Right lobe of liver (tissue), 6 donors: ENCODE data around the gene GJB2. TPM values are rescaled to one million over a fixed set of nuclear protein-coding genes. Genes with fewer than 3 reads are reported as not detected.
A peak's percentile ranks its signal among the peaks of the same experiment; 100 is the strongest.

Experiments used
- ATAC-seq, 4 donors: fragments of 200-7000 bp; cut with Tn5 transposase; one replicate each; pipeline ENCODE4 v1.9.1; 2020; ENCODE audit warnings: mild to moderate bottlenecking in 4 of 4, moderate library complexity in 4 of 4
- DNase-seq, 3 donors: peaks; one replicate each; pipeline ENCODE4 v3.0.0-alpha.2; 2020
- H3K27ac ChIP-seq, 3 donors: fragments of 200-600 bp; one replicate each; pipeline ENCODE4 v1.8.0; 2022
- H3K27me3 ChIP-seq, 2 donors: fragments of 200-600 bp; one replicate each; pipeline ENCODE4 v1.8.0; 2022
- H3K36me3 ChIP-seq, 4 donors: fragments of 200-600 bp; sonication (generic) in 1 of 4; one replicate each; pipeline versions ENCODE4 v1.5.1 to v1.8.0; 2017 to 2022; ENCODE audit warnings: control low read depth in 1 of 4
- H3K4me1 ChIP-seq, 4 donors: fragments of 200-600 bp; sonication (generic) in 1 of 4; one replicate each; pipeline versions ENCODE4 v1.5.1 to v1.8.0; 2017 to 2022; ENCODE audit warnings: control low read depth in 1 of 4
- H3K4me3 ChIP-seq, 3 donors: fragments of 200-600 bp; one replicate each; pipeline ENCODE4 v1.8.0; 2022
- H3K9me3 ChIP-seq, 4 donors: fragments of 200-600 bp; sonication (generic) in 1 of 4; one replicate each; pipeline versions ENCODE4 v1.5.1 to v1.8.0; 2017 to 2022; ENCODE audit warnings: control low read depth in 1 of 4
- POLR2A ChIP-seq: fragments of 450-650 bp; IDR thresholded peaks from one replicate; pipeline ENCODE4 v1.6.1; 2017; ENCODE audit warnings: antibody characterized with exemption, mild to moderate bottlenecking
- WGBS: methylation state at CpG from one replicate; pipeline ENCODE4 v1.1.6; 2018; ENCODE audit warnings: low coverage, low lambda C conversion rate; ENCODE audit not compliant: insufficient coverage; ENCODE audit errors: missing lambda C conversion rate; 5-methylcytosine and 5-hydroxymethylcytosine counted together
- intact Hi-C, 2 donors: fragments of 100-400 bp; cut with DNase I; formaldehyde crosslinking; loops; one replicate each; pipeline versions ENCODE4 v1.11.2 to v1.14.1; 2022
- total RNA-seq, 6 experiments: library from RNA; depleted of rRNA in 2 of 6; stranded (reverse); fragments of >200 nt in 2 of 6; fragmentation: NEBNext Ultra II Directional in 3 of 6; extraction: Animal tissue kit (Norgen Biotek cat#: 25700) in 3 of 6; gene quantifications; one replicate each; pipeline versions ENCODE4 v1.1.0 to v1.2.4, GENCODE V29; 2016 to 2023
- TF ChIP-seq, protein P1 (sequence below), 4 donors: fragments of 200-600 bp in 3 of 4; fragments of 450-650 bp in 1 of 4; IDR thresholded peaks; one replicate each; pipeline versions ENCODE4 v1.5.1 to v1.8.0; 2016 to 2022; ENCODE audit warnings: antibody characterized with exemption in 4 of 4, mild to moderate bottlenecking in 2 of 4
- donor health status: DM: no; HTN: yes; CAD: no.
- donor health status: DM: no; HTN: no; CAD: no.
- donor health status: DM: no; HTN: no; CAD: no.
- donor health status: DM: no; HTN: yes; CAD: no.
- donor health status: DM: no; HTN: yes; CAD: no.

Gene GJB2
- total RNA-seq, 6 experiments from 2014 or later = 21.8 to 40.0 (median 30.0) TPM

DNA sequence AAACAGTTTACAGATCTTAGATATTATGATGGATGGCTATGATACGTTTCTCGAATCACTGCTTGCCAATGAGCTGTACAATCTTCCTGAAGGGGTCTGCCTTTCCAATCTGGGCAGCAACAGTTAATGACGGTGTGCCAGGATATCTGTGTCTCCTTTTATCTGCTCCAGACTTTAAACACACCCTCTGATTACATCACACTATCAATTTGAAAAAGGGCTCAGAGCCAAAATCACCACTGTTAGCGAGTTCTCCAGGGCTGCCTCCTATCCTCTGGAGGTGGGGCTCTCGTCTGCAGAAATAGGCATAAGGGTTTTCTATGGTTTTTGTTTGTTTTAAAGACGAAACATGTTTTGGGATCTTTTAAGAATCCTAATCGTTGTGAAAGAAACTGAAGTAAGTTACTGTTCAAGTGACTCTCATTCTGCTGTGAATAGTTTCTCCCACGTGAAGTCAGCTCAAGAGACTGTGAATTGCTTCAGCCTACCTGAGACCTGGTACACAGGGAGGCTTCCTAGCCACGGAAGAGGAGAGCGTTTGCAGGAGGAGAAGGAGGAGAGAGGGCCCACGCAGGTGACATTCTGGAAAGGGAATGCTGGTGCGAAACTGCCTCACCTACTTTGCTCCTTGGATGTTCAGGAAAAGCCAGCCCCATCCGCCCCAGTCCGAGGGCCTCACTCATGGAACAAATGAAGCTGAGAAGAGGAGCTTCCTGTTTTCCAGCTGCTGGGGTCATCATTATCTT, 16.7 kb downstream of the GJB2 start:
- intact Hi-C loops = no loop called here
- Histone ChIP-seq H3K4me3 (no peak overlapping the region), H3K36me3 (no peaks in the 10 kb centered on the region), H3K27ac (no peak overlapping the region), H3K9me3 (no peaks in the 10 kb centered on the region), H3K4me1 (peaks cover 0 to 12% (median 0%) of the 10 kb centered on the region in 4 donors), H3K27me3 (no peaks in the 10 kb centered on the region)
- TF ChIP-seq POLR2A = no peak
- TF ChIP-seq, protein P1, sequence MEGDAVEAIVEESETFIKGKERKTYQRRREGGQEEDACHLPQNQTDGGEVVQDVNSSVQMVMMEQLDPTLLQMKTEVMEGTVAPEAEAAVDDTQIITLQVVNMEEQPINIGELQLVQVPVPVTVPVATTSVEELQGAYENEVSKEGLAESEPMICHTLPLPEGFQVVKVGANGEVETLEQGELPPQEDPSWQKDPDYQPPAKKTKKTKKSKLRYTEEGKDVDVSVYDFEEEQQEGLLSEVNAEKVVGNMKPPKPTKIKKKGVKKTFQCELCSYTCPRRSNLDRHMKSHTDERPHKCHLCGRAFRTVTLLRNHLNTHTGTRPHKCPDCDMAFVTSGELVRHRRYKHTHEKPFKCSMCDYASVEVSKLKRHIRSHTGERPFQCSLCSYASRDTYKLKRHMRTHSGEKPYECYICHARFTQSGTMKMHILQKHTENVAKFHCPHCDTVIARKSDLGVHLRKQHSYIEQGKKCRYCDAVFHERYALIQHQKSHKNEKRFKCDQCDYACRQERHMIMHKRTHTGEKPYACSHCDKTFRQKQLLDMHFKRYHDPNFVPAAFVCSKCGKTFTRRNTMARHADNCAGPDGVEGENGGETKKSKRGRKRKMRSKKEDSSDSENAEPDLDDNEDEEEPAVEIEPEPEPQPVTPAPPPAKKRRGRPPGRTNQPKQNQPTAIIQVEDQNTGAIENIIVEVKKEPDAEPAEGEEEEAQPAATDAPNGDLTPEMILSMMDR (IDR thresholded peaks at IDR 0.05) = no peak
- ATAC-seq (peak; percentile 59 to 83 (median 72)), DNase-seq (no peak)
- 34% methylated on average over 7 of the region's 14 CpGs for whole genome bisulfite sequencing

DNA sequence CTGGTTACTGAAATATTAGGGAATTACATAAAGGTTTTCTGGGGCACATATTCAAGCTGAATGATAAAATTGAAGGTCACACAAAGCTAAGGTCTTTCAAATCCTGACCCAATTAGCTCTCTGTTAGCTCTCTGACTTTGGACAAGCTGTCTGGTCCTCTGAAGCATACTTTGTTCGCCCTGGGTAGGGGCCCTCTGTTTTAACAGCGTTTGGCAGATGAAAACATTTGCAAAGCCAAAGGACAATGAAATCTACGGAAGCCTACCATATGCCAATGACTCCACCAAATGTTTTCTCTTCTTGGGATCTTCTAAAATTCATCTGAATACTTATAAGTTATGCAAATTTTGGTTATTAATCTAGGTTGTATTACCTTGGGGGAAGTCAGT, 17.3 kb downstream of the GJB2 start:
- no peak for ATAC-seq
- WGBS = 26% methylated on average over 3 of the region's 3 CpGs
- H3K27me3 ChIP-seq = no peaks in the 10 kb centered on the region
- no peaks in the 10 kb centered on the region for H3K36me3 ChIP-seq
- H3K4me1 ChIP-seq = peaks cover 0 to 12% (median 0%) of the 10 kb centered on the region in 4 donors
- intact Hi-C loops = no loop called here
- no peak overlapping the region for H3K27ac ChIP-seq
- TF ChIP-seq POLR2A = no peak
- TF ChIP-seq, protein P1 (IDR thresholded peaks at IDR 0.05) = no peak
- no peak overlapping the region for H3K4me3 ChIP-seq
- no peak for DNase-seq
- no peaks in the 10 kb centered on the region for H3K9me3 ChIP-seq

DNA sequence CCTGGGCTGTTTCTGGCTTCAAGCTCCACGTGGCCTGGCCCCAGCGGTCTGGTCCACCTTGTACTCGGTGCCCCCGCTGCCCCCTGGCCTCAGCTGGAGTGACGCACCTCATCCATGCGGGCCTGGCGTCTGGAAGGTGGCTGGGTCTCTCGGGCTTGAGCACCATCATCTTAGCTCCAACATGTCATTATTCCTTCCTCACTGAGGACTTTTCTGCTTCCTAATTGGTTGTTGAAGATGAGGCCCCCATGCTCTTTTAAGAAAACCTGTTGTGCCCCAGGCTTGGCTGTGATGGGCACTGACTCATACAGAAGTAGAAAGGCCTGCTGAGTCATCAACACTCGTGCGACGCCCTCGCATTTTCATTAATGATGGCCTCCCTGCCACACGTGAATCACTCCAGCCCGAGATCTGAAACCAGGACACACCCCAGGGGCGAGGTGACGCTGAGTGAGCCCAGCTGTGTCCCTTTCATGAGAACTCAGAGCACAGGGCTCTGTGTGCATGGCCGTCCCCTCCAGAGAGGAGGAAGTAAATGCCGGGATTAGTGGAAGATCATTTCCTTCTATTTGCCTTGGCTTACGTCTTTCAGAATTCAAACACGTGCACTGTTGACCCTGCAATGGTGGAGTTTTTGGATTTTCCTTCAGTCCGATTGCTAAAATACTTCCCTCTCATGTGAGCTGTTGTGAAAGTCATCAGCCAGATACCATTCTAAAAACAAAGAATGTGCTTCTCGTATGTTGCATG, 17.9 kb downstream of the GJB2 start:
- H3K27me3 ChIP-seq = no peaks in the 10 kb centered on the region
- TF ChIP-seq, protein P1 (IDR thresholded peaks at IDR 0.05) = no peak
- no peak for TF ChIP-seq POLR2A
- H3K4me3 ChIP-seq = no peak overlapping the region
- peaks cover 0 to 12% (median 0%) of the 10 kb centered on the region in 4 donors for H3K4me1 ChIP-seq
- ATAC-seq (peak in 3 of 4 donors; percentile 23 to 68 (median 26)), DNase-seq (peak in 1 of 3 donors; percentile 41)
- intact Hi-C loops = no loop called here
- no peaks in the 10 kb centered on the region for H3K36me3 ChIP-seq
- no peak overlapping the region for H3K27ac ChIP-seq
- H3K9me3 ChIP-seq = no peaks in the 10 kb centered on the region
- 36% methylated on average over 13 of the region's 22 CpGs for WGBS

DNA sequence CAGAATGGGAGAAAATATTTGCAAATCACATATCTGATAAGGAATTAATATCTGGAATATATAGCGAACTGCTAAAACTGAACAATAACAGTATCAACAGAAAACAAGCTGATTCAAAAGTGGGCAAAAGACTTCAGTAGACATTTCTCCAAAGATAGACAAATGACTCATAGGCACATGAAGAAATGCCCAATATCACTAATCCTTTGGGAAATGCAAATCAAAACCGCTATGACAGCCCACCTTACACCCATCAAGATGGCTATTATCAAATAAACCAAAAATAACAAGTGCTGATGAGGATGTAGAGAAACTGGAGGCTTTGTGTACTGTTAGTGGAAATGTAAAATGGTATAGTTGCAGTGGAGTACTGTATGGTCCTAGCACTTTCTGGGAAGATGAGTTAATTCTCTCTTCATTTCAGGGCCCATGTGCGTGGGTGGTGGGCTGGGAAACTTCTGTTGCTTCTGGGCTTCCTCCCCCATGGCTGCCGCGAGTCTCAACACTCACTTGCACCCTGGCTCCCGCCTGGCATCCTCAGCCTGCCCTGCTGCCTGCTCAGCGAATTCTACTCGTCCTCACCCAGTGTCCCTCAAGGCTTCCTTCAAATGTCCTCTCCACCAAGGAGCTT, 19.5 kb downstream of the GJB2 start:
- Histone ChIP-seq H3K27ac (no peak overlapping the region), H3K27me3 (no peaks in the 10 kb centered on the region), H3K9me3 (no peaks in the 10 kb centered on the region), H3K4me3 (no peak overlapping the region), H3K36me3 (no peaks in the 10 kb centered on the region), H3K4me1 (peaks cover 0 to 12% (median 0%) of the 10 kb centered on the region in 4 donors)
- TF ChIP-seq, protein P1 (IDR thresholded peaks at IDR 0.05) = no peak
- TF ChIP-seq POLR2A = no peak
- intact Hi-C loops = no loop called here
- ATAC-seq (no peak), DNase-seq (no peak)
- WGBS = 74% methylated on average over 3 of the region's 8 CpGs
